ENCODE data around the gene THRB.

DNA sequence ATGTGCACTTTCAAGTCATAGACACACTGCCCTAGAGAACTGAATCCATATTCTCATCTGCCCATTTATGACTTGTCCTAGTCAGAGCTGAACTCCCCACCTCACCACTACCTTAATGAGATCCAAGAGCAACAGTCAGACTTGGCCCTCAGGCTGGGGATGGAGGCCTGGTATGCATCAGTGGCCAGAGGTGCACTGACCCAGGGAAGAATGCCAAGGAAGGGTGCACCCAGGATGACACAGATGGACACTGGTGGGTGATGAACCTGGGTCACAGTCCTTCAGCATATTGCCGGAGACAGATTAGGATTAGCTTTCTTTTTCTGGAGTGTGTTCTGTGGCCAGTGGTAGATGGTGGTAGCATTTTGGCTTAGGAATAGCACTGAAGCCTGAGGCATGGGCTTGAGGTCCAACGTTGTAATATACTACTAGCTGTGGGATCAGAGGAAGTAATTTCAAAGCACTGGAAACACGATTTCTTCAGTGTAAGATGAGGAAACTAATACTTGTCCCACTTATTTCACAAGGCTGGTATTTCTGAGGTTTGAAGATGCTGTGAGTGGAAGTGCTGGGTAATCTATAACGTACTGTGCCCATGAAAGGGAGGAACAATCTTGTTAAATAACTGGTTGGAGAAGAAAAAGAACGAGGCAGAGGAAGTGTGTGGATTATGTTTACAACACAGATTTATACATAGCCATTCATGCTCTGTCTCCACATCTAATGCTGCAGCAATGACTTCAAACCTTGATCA is 265.0 kb downstream of the THRB start:
- TF ChIP-seq POLR2A (IDR thresholded peaks at IDR 0.05; ENCODE audit: extremely low read depth, insufficient read length) (no peak), CTCF (IDR thresholded peaks at IDR 0.05; ENCODE audit: low read depth, low read length) (no peak), MAX (IDR thresholded peaks at IDR 0.05; ENCODE audit: low read depth, low read length) (no peak), MYC (IDR thresholded peaks at IDR 0.05; ENCODE audit: low read depth, low read length) (no peak)
